ENCODE data around the gene ZMYND15. TPM values are rescaled to one million over a fixed set of nuclear protein-coding genes. Genes with fewer than 3 reads are reported as not detected.
"Not testable (repeated sequence)": the region's sequence is repeated elsewhere in the genome, so short reads cannot be mapped to it uniquely, and the experiment has no call there.

ZMYND15 gene
- total RNA-seq = under 1 TPM; 0.38 to 0.47 TPM
- under 1 TPM in 1 of 3 donors, not detected in 2; 0.10 TPM for polyA plus RNA-seq
- total RNA-seq = 0.19 to 2.3 (median 0.70) reads per million in 6 experiments

- Mint-ChIP-seq H3K36me3 (no peaks in the 10 kb centered on the region), H3K27ac (peak within 1 kb of the TSS; percentile 86 to 98 (median 94)), H3K27me3 (peaks cover 0 to 13% (median 6%) of the 10 kb centered on the region in 5 donors), H3K4me1 (peaks cover 17 to 30% (median 22%) of the 10 kb centered on the region in 4 donors), H3K4me3 (peak within 1 kb of the TSS; percentile 83 to 94 (median 90)), H3K9me3 (no peaks in the 10 kb centered on the region)
- DNase-seq = peak; percentile 50 to 83 (median 70)
- POLR2A ChIA-PET = interaction anchor here (0.5 to 2.4 kb wide), 8 partner anchors 9 to 596 kb away, joined by 3 to 24 read pairs (median 5); partner anchors contain the start of genes ARRB2, CYB5D2 and ZZEF1
- peak; percentile 72 for ATAC-seq
Measured at GRCh38 chr17:4739122-4740024, at the start of gene ZMYND15, which contains the start of gene CXCL16. Gene ZMYND15 (plus strand): TSS chr17:4739833. CDS start chr17:4740549, 716 bp downstream. Gene CXCL16 (minus strand): TSS chr17:4739928. CDS start chr17:4739339, 589 bp downstream.

GRCh38 chr17:4689872-4690271 is 49.8 kb upstream of the ZMYND15 start:
- ATAC-seq, H3K9me3 Mint-ChIP-seq: not testable (repeated sequence)
- H3K36me3 Mint-ChIP-seq = peaks cover 7 to 85% (median 11%) of the 10 kb centered on the region in 3 donors

GRCh38 chr17:4690745-4691144 is 48.9 kb upstream of the ZMYND15 start:
- ATAC-seq = no peak
- no peak for DNase-seq
- POLR2A ChIA-PET = no interaction called here
- Mint-ChIP-seq H3K27ac (peak overlapping the region in 4 of 10 donors; percentile 9 to 63 (median 30)), H3K4me3 (no peak overlapping the region), H3K9me3 (no peaks in the 10 kb centered on the region), H3K36me3 (peaks cover 7 to 78% (median 8%) of the 10 kb centered on the region in 3 donors), H3K4me1 (peaks cover 25 to 60% (median 42%) of the 10 kb centered on the region in 4 donors), H3K27me3 (no peaks in the 10 kb centered on the region)

More at GRCh38 chr17:4689872-4690271, 49.8 kb upstream of the ZMYND15 start:
- POLR2A ChIA-PET = interaction anchor here (0.6 kb wide), 1 partner anchor 721 kb away, joined by 3 read pairs; no protein-coding TSS in a partner anchor
- H3K27ac Mint-ChIP-seq = peak overlapping the region in 2 of 10 donors; percentile 74 to 80
- DNase-seq, H3K27me3 Mint-ChIP-seq, H3K4me3 Mint-ChIP-seq: not testable (repeated sequence)
- H3K4me1 Mint-ChIP-seq = peaks cover 25 to 65% (median 45%) of the 10 kb centered on the region in 4 donors

GRCh38 chr17:4691686-4692085 is 47.9 kb upstream of the ZMYND15 start:
- no peak for DNase-seq
- Mint-ChIP-seq H3K27me3 (no peaks in the 10 kb centered on the region), H3K27ac (peak overlapping the region in 4 of 10 donors; percentile 8 to 46 (median 24)), H3K36me3 (peaks cover 7 to 80% (median 10%) of the 10 kb centered on the region in 3 donors), H3K4me3 (no peak overlapping the region), H3K4me1 (peaks cover 32 to 62% (median 45%) of the 10 kb centered on the region in 4 donors), H3K9me3 (no peaks in the 10 kb centered on the region)
- ATAC-seq = no peak
- POLR2A ChIA-PET = interaction anchor here (0.6 kb wide), 1 partner anchor 186 kb away, joined by 5 read pairs; no protein-coding TSS in a partner anchor

- POLR2A ChIA-PET = no interaction called here
- ATAC-seq = no peak
- Mint-ChIP-seq H3K27ac (peak overlapping the region in 1 of 10 donors; percentile 6), H3K4me1 (peaks cover 34 to 56% (median 44%) of the 10 kb centered on the region in 4 donors), H3K4me3 (no peak overlapping the region), H3K36me3 (peaks cover 7 to 80% (median 7%) of the 10 kb centered on the region in 3 donors), H3K27me3 (no peaks in the 10 kb centered on the region), H3K9me3 (no peaks in the 10 kb centered on the region)
- DNase-seq = no peak
Measured at GRCh38 chr17:4693416-4693815, 46.2 kb upstream of the ZMYND15 start.

GRCh38 chr17:4696437-4696805 is 43.2 kb upstream of the ZMYND15 start:
- no peak for DNase-seq
- H3K36me3 Mint-ChIP-seq = peaks cover 0 to 54% (median 2%) of the 10 kb centered on the region in 3 donors
- peak in 1 of 2 donors; percentile 55 for ATAC-seq
- POLR2A ChIA-PET = no interaction called here
- no peaks in the 10 kb centered on the region for H3K27me3 Mint-ChIP-seq
- peak overlapping the region; percentile 12 to 91 (median 82) for H3K27ac Mint-ChIP-seq
- H3K9me3 Mint-ChIP-seq = no peaks in the 10 kb centered on the region
- H3K4me1 Mint-ChIP-seq = peaks cover 19 to 47% (median 33%) of the 10 kb centered on the region in 4 donors
- peak overlapping the region in 8 of 10 donors; percentile 18 to 48 (median 29) for H3K4me3 Mint-ChIP-seq

- Mint-ChIP-seq H3K36me3 (peaks cover 0 to 30% (median 2%) of the 10 kb centered on the region in 3 donors), H3K27ac (peak overlapping the region in 3 of 10 donors; percentile 59 to 81 (median 69)), H3K4me1 (peaks cover 24 to 56% (median 47%) of the 10 kb centered on the region in 4 donors)
- H3K27me3 Mint-ChIP-seq, H3K9me3 Mint-ChIP-seq, H3K4me3 Mint-ChIP-seq, DNase-seq, ATAC-seq: not testable (repeated sequence)
- POLR2A ChIA-PET = interaction anchor here (0.7 kb wide), 1 partner anchor 9 kb away, joined by 3 read pairs; no protein-coding TSS in a partner anchor
Measured at GRCh38 chr17:4699401-4700056, 40.1 kb upstream of the ZMYND15 start.

GRCh38 chr17:4701116-4701515 is 38.5 kb upstream of the ZMYND15 start:
- Mint-ChIP-seq H3K27ac (peak overlapping the region in 9 of 10 donors; percentile 3 to 87 (median 77)), H3K9me3 (no peaks in the 10 kb centered on the region), H3K4me3 (peak overlapping the region in 1 of 10 donors; percentile 59), H3K4me1 (peaks cover 27 to 66% (median 48%) of the 10 kb centered on the region in 4 donors), H3K36me3 (peaks cover 0 to 25% (median 2%) of the 10 kb centered on the region in 3 donors), H3K27me3 (no peaks in the 10 kb centered on the region)
- POLR2A ChIA-PET = interaction anchor here (0.6 kb wide), 3 partner anchors 9 to 66 kb away, joined by 3 to 5 read pairs (median 4); partner anchors contain the start of gene ARRB2
- no peak for DNase-seq
- no peak for ATAC-seq

GRCh38 chr17:4703330-4703691 is 36.3 kb upstream of the ZMYND15 start:
- peaks cover 0 to 5% (median 0%) of the 10 kb centered on the region in 3 donors for H3K36me3 Mint-ChIP-seq
- peaks cover 23 to 59% (median 39%) of the 10 kb centered on the region in 4 donors for H3K4me1 Mint-ChIP-seq
- no peak for DNase-seq
- peak overlapping the region; percentile 61 to 93 (median 88) for H3K4me3 Mint-ChIP-seq
- peak overlapping the region; percentile 73 to 98 (median 94) for H3K27ac Mint-ChIP-seq
- POLR2A ChIA-PET = interaction anchor here (0.6 to 1.7 kb wide), 8 partner anchors 8 to 560 kb away, joined by 3 to 5 read pairs (median 4); partner anchors contain the start of gene C17orf107
- H3K27me3 Mint-ChIP-seq = no peaks in the 10 kb centered on the region
- ATAC-seq = no peak
- H3K9me3 Mint-ChIP-seq = no peaks in the 10 kb centered on the region

- peak overlapping the region; percentile 73 to 98 (median 94) for H3K27ac Mint-ChIP-seq
- H3K27me3 Mint-ChIP-seq, ATAC-seq, H3K36me3 Mint-ChIP-seq, H3K9me3 Mint-ChIP-seq, DNase-seq: not testable (repeated sequence)
- H3K4me1 Mint-ChIP-seq = peaks cover 23 to 62% (median 45%) of the 10 kb centered on the region in 4 donors
- H3K4me3 Mint-ChIP-seq = peak overlapping the region; percentile 61 to 93 (median 88)
- POLR2A ChIA-PET = interaction anchor here (0.7 to 1.7 kb wide), 6 partner anchors 8 to 195 kb away, joined by 3 to 5 read pairs (median 4); partner anchors contain the start of gene C17orf107
Measured at GRCh38 chr17:4704574-4704907, 35.1 kb upstream of the ZMYND15 start.

GRCh38 chr17:4704991-4705390 is 34.6 kb upstream of the ZMYND15 start:
- POLR2A ChIA-PET = interaction anchor here (0.7 to 1.7 kb wide), 5 partner anchors 9 to 240 kb away, joined by 3 to 5 read pairs (median 4); partner anchors contain the start of gene C17orf107
- Mint-ChIP-seq H3K27ac (peak overlapping the region; percentile 73 to 98 (median 94)), H3K4me1 (peaks cover 28 to 67% (median 49%) of the 10 kb centered on the region in 4 donors), H3K36me3 (no peaks in the 10 kb centered on the region), H3K9me3 (no peaks in the 10 kb centered on the region), H3K27me3 (no peaks in the 10 kb centered on the region), H3K4me3 (peak overlapping the region; percentile 61 to 93 (median 88))
- DNase-seq (no peak), ATAC-seq (no peak)
